IPS-NIHi11 (cell line): Measurements from ENCODE around the gene DAGLA.

ENCODE experiments used
- DNase-seq: peaks from one replicate; pipeline ENCODE4 v3.0.0; 2012; ENCODE audit warnings: mixed read lengths, low spot score

DAGLA gene

DNA sequence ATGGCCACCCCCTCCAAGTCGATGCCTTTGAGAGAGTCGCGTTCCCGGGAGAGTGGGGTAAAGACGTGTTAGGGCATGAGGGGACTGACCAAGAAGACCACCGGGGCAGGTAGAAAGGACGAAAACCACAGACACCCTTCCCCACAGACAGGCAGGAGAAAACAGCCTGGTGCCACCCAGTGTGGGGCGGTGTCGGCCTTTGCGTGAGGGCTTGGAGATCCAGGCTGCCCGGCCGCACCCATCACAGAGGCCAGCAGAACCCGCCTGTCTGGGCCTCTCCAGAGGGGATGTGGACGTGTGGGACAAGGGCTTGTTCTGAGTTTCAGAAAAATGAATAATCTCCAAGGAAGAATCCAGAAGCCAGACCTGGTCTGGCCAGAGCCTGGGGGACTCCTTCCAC, 30.8 kb downstream of the DAGLA start:
- no peak for DNase-seq

DNA sequence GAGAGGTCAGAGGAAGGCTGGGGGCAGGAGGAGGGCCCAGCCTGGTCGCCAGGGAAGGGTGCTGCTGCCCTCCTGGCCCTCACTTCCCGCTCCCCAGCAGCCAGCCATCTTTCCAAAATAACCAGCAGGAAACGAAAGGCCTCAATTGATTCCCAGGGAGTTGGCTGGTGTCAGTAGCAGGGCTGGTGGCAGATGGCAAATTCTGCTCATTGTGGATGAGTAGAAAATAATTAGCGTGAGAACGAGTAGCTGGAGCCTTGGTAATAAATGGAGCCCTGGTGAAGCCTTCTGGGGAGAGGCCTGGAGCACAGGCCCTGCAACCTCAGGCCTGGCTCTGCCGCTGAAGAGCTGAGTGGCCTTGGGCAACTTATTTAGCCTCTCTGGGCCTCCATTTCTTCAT, 31.3 kb downstream of the DAGLA start:
- no peak for DNase-seq

DNA sequence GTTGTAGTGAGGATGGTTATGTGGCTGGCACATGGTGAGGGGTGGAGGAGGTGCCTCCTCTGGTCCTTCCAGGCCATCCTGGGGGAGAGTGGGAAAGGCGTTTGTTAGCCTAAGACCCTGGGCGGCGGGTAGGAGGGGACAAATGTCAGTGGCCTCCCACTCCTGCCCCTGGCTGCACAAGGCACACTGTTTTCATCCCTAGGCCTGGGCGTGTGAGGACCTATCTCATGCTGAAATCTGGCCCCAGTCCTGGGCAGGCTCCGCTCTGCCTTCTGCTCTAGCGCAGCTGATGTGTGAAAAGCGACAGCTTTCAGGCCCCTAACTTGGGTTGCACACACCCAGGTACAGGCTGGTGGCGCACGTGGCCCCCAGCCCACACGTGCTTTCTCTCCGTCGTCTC, 32.1 kb downstream of the DAGLA start:
- DNase-seq, result no peak

DNA sequence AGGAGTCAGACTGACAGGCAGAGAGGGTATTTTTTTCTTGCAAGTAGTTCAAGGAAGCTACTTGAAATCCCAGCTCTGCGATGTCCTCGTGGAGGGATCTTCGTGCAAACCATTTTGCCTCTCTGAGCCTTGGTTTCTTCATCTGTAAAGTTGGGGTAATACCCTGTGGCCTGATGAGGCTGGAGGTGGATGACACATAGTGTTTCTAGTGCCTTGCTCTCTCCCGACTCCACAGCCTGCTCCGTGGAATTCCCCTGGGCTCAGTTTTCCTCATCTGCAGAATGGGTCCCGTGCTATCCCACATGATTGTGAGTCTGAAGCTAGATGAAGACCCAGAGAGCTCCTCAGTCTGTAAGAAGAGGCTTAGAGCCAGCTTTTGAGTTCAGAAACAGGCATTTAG, 32.7 kb downstream of the DAGLA start:
- no peak for DNase-seq

DNA sequence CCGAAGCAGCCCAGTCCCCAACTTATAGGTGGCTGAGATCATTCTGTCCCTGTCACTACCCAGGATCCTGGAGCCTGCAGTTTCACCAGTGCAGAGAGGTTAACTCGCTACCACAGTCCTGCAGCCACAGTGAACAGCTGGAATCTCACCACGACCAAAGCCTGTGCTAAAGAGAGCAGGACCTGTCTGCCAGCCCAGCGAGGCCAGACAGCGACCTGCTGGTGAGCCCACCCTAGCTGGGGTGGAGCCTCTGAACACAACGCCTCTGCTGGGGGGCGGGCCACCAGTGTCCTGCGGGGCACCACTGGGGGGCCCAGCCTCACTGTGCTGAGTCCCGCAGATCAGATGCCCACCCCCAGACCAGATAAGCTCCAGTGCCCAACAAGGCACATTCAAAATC, 33.3 kb downstream of the DAGLA start:
- DNase-seq, result no peak

DNA sequence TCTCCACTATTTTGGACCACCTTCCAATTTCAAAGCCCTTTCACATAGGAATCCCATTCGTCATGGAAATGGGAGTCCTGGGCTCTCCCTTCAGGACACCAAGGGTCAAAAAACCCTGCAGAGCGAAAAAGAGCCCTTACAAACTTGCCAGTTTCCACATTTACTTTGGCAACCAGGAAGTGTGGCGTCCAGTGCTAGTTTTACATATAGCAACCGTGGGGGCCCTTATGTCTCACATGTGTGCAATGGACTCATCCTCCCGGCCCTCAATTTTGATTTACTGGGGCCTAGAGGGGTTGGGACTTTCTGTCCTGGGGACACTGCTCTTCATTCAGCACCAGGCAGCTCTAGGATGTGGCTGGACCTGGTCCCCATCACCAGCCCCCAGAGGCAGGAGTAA, 33.7 kb downstream of the DAGLA start:
- DNase-seq, result no peak

DNA sequence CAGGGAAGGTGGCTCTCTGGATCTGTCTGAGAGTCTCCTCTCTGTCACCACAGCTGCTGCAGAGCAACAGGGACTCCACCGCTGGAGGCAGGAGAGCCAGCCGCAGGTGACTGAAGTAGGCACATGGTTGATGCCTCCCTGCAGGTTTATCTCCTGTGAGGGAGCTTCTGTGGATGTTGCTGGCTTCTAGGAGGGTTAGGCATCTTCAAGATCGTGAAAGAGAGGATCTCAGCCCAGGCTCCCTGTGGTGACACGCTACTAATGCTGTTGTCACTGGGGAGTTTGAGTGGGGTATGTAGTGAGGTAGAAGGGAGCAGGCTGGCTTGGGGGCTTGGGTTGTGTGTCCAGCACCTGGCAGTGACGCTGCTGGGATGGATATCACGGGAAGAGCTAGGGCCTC, 34.1 kb downstream of the DAGLA start:
- DNase-seq, result no peak

DNA sequence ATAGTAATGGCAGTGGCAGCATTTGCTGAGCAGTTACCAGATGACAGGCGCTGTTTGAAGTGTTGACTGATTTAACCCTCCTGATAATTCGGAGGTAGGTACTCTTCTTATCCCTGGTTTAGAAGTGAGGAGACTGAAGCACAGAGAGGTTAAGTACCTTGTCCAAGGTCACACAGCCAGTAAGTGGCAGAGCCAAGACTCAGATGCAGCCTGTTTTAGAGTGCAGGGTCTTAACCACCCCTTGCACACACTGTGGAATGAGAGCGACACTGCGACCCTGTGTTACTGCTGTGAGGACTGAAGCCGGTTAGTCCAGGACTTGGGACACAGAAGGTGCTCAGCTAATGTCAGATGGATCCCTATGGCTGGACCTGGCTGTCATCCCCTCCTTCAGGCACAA, 34.7 kb downstream of the DAGLA start:
- DNase-seq, result no peak

DNA sequence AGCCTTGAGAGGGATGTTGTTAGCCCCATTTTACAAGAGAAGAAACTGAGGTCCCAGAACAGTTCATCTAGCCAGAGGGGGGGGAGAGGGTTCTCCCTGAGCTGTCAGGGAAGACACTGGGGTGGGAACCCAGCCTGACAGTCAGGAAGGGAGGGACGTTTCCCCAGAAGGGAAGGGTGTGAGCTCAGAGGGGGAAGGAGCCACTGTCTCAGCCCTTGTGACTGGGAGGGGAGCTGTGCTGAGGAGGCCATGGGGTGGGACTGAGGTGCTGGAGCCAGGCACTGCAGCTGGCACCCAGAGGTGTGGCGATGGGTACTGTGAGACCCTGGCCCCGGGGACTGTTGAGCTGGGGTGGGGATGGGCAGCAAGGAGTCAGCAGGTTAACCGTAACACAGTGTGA, 35.7 kb downstream of the DAGLA start:
- DNase-seq, result no peak

DNA sequence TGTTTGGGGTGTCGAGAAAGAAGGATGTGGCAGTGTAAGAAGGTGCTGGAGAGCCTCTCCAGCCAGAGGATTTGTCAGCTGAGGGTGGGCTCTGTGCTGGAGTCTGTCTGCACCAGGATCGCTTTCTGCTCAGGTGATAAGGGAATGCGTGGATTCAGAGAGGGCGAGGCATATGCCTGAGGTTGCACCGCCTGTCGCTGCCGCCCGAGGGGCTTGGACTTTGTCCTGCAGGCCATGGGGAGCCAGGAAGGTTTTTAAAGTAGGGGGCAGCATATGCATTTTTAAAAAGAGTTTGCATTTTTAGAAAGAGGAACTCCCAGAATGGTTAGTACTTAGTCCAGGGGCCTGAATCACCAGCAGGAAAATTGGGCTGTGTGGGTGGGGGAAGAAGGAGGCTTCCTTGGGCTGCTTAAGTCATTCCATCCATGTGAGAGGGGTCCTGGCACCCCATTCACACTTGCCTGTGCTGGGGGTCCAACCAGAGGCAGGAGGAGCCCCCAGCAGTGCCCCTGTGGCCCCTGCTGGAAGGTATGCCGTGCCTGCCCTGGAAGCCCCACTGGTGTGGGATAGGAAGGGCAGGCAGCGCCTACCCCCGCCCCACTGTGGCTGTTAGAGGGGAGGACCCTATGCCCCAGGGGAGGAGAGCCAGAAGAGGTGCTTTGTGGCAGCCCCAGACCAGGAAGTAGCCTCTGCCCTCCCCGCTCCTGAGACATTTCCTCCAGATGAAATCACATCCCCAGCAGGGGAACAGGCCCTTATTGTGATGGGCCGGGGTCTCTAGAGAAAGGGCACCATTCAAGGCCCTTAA, 36.5 kb downstream of the DAGLA start:
- DNase-seq, result peak; percentile 68

DNA sequence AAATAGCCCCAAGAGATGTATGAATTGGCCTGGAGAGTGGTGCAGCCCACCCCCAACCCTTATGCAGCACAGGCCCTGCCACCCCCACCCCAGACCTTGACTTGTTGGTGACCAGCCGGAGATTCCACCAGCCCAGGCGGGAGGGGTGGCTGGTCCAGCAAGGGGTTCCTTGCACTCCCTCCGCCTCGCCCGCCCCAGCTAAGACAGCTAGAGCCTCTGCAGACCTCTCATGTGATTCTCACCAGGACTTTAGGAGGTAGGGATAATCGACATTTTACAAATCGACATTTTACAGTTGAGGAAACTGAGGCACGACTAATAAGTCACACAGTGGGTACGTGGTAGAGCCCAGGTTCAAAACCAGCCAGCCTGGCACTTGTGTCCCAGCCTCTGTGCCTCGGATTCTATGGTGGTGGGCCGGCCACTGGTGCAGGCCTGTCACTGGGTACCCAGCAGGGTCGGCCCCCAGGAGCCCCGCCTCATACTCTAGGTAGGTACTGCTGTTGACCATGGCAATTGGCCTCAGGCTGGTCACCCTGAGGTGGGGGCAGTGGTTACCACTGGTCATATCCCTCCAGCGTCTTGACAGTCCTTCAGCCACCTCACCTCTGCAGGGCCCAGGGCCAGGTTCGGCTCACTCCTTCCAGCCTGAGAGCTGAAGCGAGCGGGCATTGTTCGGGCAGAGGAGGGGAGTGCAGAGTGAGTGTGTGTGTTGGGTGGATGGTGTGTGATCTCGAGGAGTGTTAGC, 37.3 kb downstream of the DAGLA start:
- DNase-seq, result peak; percentile 55

DNA sequence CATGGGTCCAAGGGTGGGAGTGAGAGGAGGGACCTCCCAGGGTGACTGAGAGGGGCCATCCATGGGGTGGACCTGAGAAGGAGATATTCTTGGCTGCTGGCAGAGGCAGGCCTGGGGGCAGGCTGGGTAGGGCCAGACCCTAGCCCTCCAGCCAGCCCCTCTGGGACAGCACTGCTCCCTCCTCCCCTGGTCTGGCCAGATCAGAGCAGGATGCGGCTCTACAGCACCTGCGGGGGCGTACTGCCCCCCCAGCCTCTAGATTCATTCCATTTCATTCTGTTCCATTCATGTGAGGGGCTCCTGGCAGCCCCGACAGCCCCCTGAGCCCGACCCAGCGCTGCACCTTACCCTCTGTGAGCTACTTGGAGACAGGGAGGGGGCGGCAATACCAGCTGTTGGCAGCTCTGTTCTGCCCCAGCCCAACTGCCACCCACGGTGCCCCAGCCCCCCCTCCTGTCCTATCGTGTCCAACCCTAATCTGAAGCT, 37.9 kb downstream of the DAGLA start:
- peak; percentile 60 for DNase-seq

DNA sequence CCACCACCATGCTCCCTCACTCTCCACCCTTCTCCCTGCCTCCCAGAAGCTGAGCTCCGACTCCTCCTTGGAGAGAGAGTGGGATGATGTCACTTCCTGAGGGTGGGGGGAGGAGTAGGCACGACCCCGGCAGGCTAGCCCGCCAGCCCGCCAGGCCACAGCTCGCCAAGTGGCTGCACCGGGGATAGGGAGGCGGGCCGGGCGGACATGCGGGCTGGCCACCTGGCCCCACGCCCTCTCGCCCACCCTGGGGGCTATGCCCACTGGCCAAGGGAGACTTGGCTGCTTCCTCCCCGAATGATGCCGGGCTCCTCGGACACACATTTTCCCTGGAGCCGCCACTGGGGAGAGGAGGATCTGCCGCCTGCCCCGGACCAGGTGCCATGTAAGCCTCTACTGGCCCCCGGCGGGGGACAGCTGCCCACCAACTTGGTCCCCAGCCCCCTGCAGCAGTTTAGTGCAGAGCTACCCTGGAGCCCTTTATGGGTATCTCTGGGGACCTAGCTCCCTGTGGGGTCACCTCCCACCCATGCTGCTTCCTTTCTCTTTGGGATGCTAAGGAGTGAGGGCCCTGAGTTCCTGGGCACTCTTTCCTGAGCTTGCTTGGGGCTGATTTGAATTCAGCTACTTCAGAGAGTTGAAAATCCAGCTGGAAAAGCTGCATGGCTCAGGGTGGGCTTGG, 38.6 kb downstream of the DAGLA start:
- DNase-seq, result peak; percentile 95

DNA sequence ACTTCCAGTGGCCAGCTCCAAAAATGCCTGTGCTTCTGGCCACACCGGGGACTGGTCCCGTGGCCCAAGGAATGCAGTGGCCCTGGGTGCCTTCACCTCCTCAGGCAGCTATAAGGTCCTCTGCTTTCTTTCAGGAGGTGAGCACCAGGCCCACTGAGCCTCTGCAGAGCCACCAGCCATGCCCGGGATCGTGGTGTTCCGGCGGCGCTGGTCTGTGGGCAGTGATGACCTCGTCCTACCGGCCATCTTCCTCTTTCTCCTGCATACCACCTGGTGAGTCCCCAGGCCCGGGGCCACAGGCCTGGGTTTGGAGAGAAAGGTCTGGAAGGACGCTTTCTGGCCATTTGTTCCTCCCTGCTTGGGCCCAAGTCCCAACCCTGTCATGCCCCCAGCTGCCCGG, 39.8 kb downstream of the DAGLA start:
- DNase-seq, result no peak

DNA sequence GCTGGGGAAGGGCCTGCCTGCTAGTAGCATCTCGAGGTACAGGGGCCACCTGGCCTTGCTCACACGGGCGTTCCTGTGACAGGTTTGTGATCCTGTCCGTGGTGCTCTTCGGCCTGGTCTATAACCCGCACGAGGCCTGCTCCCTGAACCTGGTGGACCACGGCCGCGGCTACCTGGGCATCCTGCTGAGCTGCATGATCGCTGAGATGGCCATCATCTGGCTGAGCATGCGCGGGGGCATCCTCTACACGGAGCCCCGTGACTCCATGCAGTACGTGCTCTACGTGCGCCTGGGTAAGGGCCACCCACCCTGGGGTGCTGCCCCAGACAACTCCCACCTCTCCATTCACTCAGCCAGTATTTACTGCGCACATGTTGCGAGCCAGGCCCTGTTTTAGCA, 40.4 kb downstream of the DAGLA start:
- DNase-seq, result no peak

DNA sequence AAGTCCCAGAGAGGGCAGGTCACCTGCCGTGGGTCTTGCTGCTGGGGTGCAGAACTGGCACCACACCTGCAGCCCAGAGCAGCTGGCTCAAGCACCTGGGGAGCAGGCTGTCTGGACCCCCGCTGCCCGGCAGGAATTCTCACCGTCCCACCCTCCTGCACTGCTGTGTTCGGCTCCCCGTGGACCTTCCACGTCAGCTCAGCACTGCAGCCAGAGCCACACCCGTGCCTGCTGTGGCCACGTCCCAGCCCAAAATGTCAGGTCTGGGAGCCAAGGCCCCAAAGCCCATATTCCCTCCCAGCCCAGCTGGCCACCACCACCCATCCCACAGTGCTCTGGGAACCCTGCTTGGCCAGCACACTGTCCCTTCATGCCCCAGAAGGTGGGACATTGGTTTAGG, 44.2 kb downstream of the DAGLA start:
- no peak for DNase-seq

DNA sequence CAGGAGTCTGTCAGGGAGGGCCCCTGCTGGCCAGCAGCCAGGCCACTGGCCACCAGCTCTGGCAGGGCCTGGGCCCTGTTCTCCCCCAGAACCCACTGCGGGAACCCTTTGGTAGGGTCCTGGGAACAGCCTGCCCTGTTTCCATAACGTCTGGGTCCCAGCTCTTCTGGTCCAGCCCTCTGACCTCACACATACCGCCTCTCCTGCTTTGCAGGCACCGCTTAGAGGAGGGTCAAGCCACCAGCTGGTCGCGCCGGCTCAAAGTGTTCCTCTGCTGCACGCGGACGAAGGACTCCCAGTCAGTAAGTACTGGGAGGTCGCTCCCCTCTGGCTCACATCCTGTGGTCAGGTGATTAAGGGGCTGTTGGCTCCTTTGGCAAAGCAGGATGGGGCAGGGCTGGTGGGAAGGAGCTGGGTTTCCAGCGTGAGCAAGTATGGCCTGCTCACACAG, 45.6 kb downstream of the DAGLA start:
- no peak for DNase-seq

DNA sequence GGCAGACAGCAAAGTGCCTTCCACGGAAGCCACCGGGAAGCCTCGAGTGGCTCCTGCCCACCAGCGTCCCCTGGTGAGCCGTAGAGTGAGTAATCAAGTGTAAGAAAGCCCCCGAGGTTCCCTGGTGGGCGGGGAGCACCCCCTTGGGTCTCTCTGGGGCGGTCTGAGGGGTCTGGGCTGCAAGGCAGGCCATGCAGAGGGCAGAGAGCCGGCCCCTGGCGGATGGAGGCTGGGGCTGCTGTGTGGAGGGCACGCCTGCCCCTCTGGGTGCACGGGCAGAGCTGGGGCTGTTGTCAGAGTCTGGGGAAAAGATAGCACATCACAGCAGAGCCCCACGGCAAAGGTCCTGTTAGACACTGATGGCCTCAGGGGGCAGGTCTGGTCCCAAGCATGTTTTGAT, 46.6 kb downstream of the DAGLA start:
- no peak for DNase-seq

DNA sequence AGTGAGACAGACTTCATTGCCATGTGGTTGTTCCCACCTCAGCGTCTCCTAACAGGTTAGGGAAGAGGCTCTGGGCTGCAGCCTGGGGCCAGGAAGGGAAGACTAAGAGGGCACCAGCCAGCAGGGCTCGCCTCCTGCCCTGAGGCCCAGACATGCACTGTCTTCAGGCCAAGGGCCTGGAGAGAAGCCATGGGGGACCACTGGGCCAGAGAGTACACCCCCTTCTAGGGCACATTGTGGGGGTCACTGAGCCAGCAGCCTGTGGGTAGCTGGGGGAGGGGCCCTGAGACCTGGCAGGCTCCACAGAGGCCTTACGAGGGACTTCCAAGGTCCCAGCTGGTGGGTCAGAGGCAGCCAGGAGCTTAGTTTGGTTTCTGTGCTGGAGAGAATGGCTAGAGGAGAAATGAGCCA, 47.2 kb downstream of the DAGLA start:
- no peak for DNase-seq

DNA sequence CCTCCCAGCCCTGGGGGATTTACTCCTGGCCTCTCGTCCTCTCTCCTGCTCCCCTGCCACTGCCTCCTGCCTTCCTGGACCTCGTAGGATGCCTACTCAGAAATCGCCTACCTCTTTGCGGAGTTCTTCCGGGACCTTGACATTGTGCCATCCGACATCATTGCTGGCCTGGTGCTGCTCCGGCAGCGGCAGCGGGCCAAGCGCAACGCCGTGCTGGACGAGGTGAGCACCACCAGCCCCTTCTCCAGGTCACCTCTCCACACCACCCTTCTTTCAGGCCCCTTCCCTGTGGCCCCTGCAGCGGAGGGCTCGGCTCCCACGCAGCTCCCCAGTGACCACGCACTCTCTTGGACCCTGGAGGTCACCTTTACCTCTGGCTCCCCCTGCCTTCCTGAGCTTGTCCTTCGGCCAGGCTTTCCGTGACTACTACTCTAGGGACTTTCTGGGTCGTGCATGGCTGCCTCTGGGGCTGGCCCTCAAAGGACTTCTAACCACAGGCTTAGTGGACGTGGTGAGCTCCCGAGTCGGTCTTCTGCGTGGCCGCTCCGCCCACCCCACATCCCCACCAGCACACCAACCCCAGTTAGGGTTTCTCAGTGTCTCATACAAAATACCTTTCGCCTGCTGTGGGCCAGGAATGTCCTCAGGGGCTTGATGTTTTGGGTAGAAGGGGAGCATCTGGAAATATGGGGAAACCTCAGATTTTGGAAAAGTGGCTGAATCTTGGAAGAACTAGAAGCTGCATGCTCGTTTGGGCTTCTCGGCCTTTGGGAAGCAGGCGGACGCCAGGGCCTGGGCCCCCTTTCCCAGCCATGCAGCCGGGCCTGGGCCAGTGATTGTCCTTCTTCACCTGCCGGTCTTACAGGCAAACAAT, 48.1 kb downstream of the DAGLA start:
- peak; percentile 43 for DNase-seq

DNA sequence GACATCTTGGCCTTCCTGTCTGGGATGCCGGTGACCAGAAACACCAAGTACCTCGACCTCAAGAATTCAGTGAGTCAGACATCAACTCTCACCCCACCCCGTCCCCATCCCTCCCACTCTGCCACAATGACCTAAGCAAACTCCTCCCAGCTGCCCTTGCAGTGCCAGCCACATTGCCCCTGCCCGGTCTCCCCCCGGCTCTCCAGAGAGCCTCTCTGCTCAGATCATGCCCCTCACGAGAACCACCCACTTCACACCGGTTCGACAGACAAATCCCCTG, 48.7 kb downstream of the DAGLA start:
- no peak for DNase-seq
